Central memory CD8-positive, alpha-beta T cell (primary cell): ENCODE data around the gene NRG3.

Experiments
- ATAC-seq: fragments of 150-1000 bp; cut with Tn5 transposase; replicated peaks from 2 replicates; pipeline ENCODE4 v1.10.0; 2022; ENCODE audit warnings: mild to moderate bottlenecking, moderate FRiP score, moderate number of reproducible peaks; ENCODE audit not compliant: poor library complexity, severe bottlenecking; ENCODE audit errors: extremely low read depth
- DNase-seq, 2 donors: peaks; one replicate each; pipeline ENCODE4 v3.0.0; 2021; ENCODE audit warnings: low spot score in 2 of 2
- H3K27ac Mint-ChIP-seq: one replicate; pipeline ENCODE4 v1.8.0; 2022; ENCODE audit warnings: low read depth, mild to moderate bottlenecking, moderate library complexity, mixed read lengths
- H3K27me3 Mint-ChIP-seq: one replicate; pipeline ENCODE4 v1.8.0; 2022; ENCODE audit warnings: mixed read lengths
- H3K36me3 Mint-ChIP-seq: one replicate; pipeline ENCODE4 v1.8.0; 2022; ENCODE audit warnings: mild to moderate bottlenecking, moderate library complexity, mixed read lengths; ENCODE audit not compliant: insufficient read depth
- H3K4me1 Mint-ChIP-seq: one replicate; pipeline ENCODE4 v1.8.0; 2022; ENCODE audit warnings: mixed read lengths
- H3K4me3 Mint-ChIP-seq: one replicate; pipeline ENCODE4 v1.8.0; 2022; ENCODE audit warnings: mild to moderate bottlenecking, moderate library complexity, mixed read lengths
- H3K9me3 Mint-ChIP-seq: one replicate; pipeline ENCODE4 v1.8.0; 2022; ENCODE audit warnings: mixed read lengths

The NRG3 gene

GRCh38 chr10:82075605-82076004 is 200.6 kb downstream of the NRG3 start:
- Mint-ChIP-seq H3K27me3 (no peaks in the 10 kb centered on the region), H3K4me3 (no peak overlapping the region), H3K9me3 (peaks cover 30% of the 10 kb centered on the region), H3K4me1 (no peaks in the 10 kb centered on the region), H3K36me3 (peaks cover 3% of the 10 kb centered on the region), H3K27ac (no peak overlapping the region)
- DNase-seq (no peak), ATAC-seq (no peak)

- no peak overlapping the region for H3K27ac Mint-ChIP-seq
- H3K4me3 Mint-ChIP-seq, result no peak overlapping the region
- no peaks in the 10 kb centered on the region for H3K4me1 Mint-ChIP-seq
- H3K36me3 Mint-ChIP-seq, result no peaks in the 10 kb centered on the region
- H3K27me3 Mint-ChIP-seq, result no peaks in the 10 kb centered on the region
- peaks cover 18% of the 10 kb centered on the region for H3K9me3 Mint-ChIP-seq
- ATAC-seq (no peak), DNase-seq (no peak)
Measured at GRCh38 chr10:82084496-82084895, 209.5 kb downstream of the NRG3 start.

GRCh38 chr10:82084904-82085303 is 209.9 kb downstream of the NRG3 start:
- DNase-seq (no peak), ATAC-seq (no peak)
- Mint-ChIP-seq H3K27me3 (no peaks in the 10 kb centered on the region), H3K4me3 (no peak overlapping the region), H3K27ac (no peak overlapping the region), H3K9me3 (peaks cover 18% of the 10 kb centered on the region), H3K4me1 (no peaks in the 10 kb centered on the region), H3K36me3 (no peaks in the 10 kb centered on the region)

GRCh38 chr10:82089327-82089726 is 214.3 kb downstream of the NRG3 start:
- H3K36me3 Mint-ChIP-seq, result no peaks in the 10 kb centered on the region
- no peaks in the 10 kb centered on the region for H3K27me3 Mint-ChIP-seq
- peaks cover 10% of the 10 kb centered on the region for H3K9me3 Mint-ChIP-seq
- DNase-seq, result no peak
- H3K4me3 Mint-ChIP-seq, result no peak overlapping the region
- H3K27ac Mint-ChIP-seq, result no peak overlapping the region
- ATAC-seq, result no peak
- H3K4me1 Mint-ChIP-seq, result no peaks in the 10 kb centered on the region

GRCh38 chr10:82091413-82091812 is 216.4 kb downstream of the NRG3 start:
- Mint-ChIP-seq H3K36me3 (no peaks in the 10 kb centered on the region), H3K4me1 (no peaks in the 10 kb centered on the region), H3K27ac (no peak overlapping the region), H3K27me3 (no peaks in the 10 kb centered on the region), H3K9me3 (peaks cover 6% of the 10 kb centered on the region), H3K4me3 (no peak overlapping the region)
- DNase-seq (no peak), ATAC-seq (no peak)

GRCh38 chr10:82092111-82092510 is 217.1 kb downstream of the NRG3 start:
- H3K27ac Mint-ChIP-seq, result no peak overlapping the region
- H3K9me3 Mint-ChIP-seq, result peaks cover 6% of the 10 kb centered on the region
- no peaks in the 10 kb centered on the region for H3K4me1 Mint-ChIP-seq
- ATAC-seq, result no peak
- H3K36me3 Mint-ChIP-seq, result no peaks in the 10 kb centered on the region
- no peak for DNase-seq
- no peaks in the 10 kb centered on the region for H3K27me3 Mint-ChIP-seq
- H3K4me3 Mint-ChIP-seq, result no peak overlapping the region

GRCh38 chr10:82124713-82125112 is 249.7 kb downstream of the NRG3 start:
- no peak overlapping the region for H3K4me3 Mint-ChIP-seq
- H3K36me3 Mint-ChIP-seq, result no peaks in the 10 kb centered on the region
- ATAC-seq, result no peak

GRCh38 chr10:82128527-82128926 is 253.5 kb downstream of the NRG3 start:
- no peak overlapping the region for H3K27ac Mint-ChIP-seq
- no peaks in the 10 kb centered on the region for H3K27me3 Mint-ChIP-seq
- H3K36me3 Mint-ChIP-seq, result no peaks in the 10 kb centered on the region
- ATAC-seq (no peak), DNase-seq (no peak)
- H3K4me3 Mint-ChIP-seq, result no peak overlapping the region
- peaks cover 23% of the 10 kb centered on the region for H3K9me3 Mint-ChIP-seq
- H3K4me1 Mint-ChIP-seq, result no peaks in the 10 kb centered on the region

More at GRCh38 chr10:82124713-82125112, 249.7 kb downstream of the NRG3 start:
- no peak for DNase-seq
- H3K27me3 Mint-ChIP-seq, result no peaks in the 10 kb centered on the region
- H3K9me3 Mint-ChIP-seq, result peaks cover 8% of the 10 kb centered on the region
- no peaks in the 10 kb centered on the region for H3K4me1 Mint-ChIP-seq
- H3K27ac Mint-ChIP-seq, result no peak overlapping the region

- H3K4me1 Mint-ChIP-seq, result no peaks in the 10 kb centered on the region
- ATAC-seq (no peak), DNase-seq (no peak)
- no peak overlapping the region for H3K4me3 Mint-ChIP-seq
- no peak overlapping the region for H3K27ac Mint-ChIP-seq
- peaks cover 24% of the 10 kb centered on the region for H3K9me3 Mint-ChIP-seq
- no peaks in the 10 kb centered on the region for H3K27me3 Mint-ChIP-seq
- H3K36me3 Mint-ChIP-seq, result no peaks in the 10 kb centered on the region
Measured at GRCh38 chr10:82136103-82136502, 261.1 kb downstream of the NRG3 start.

GRCh38 chr10:82144153-82144552 is 269.2 kb downstream of the NRG3 start:
- Mint-ChIP-seq H3K4me3 (no peak overlapping the region), H3K27ac (no peak overlapping the region), H3K27me3 (no peaks in the 10 kb centered on the region), H3K9me3 (peaks cover 11% of the 10 kb centered on the region), H3K36me3 (no peaks in the 10 kb centered on the region), H3K4me1 (no peaks in the 10 kb centered on the region)
- DNase-seq, result no peak
- no peak for ATAC-seq

- Mint-ChIP-seq H3K9me3 (peaks cover 7% of the 10 kb centered on the region), H3K27ac (no peak overlapping the region), H3K4me1 (no peaks in the 10 kb centered on the region), H3K27me3 (no peaks in the 10 kb centered on the region), H3K4me3 (no peak overlapping the region), H3K36me3 (no peaks in the 10 kb centered on the region)
- no peak for ATAC-seq
- DNase-seq, result no peak
Measured at GRCh38 chr10:82148764-82149163, 273.8 kb downstream of the NRG3 start.

GRCh38 chr10:82149674-82150073 is 274.7 kb downstream of the NRG3 start:
- no peaks in the 10 kb centered on the region for H3K4me1 Mint-ChIP-seq
- DNase-seq (no peak), ATAC-seq (no peak)
- no peak overlapping the region for H3K27ac Mint-ChIP-seq
- no peaks in the 10 kb centered on the region for H3K27me3 Mint-ChIP-seq
- no peaks in the 10 kb centered on the region for H3K36me3 Mint-ChIP-seq
- no peak overlapping the region for H3K4me3 Mint-ChIP-seq
- no peaks in the 10 kb centered on the region for H3K9me3 Mint-ChIP-seq

GRCh38 chr10:82150123-82150900 is 275.3 kb downstream of the NRG3 start:
- Mint-ChIP-seq H3K27me3 (no peaks in the 10 kb centered on the region), H3K36me3 (no peaks in the 10 kb centered on the region), H3K4me1 (no peaks in the 10 kb centered on the region), H3K4me3 (no peak overlapping the region), H3K9me3 (no peaks in the 10 kb centered on the region), H3K27ac (no peak overlapping the region)
- ATAC-seq (no peak), DNase-seq (no peak)
